ENCODE data around the gene CCDC146.

GRCh38 chr7:77216181-77216845, 93.9 kb downstream of the CCDC146 start:
- TF ChIP-seq POLR2AphosphoS5 (IDR thresholded peaks at IDR 0.05; ENCODE audit: borderline replicate concordance, low read depth, low read length) = no peak
- no peak for TF ChIP-seq EZH2 (IDR thresholded peaks at IDR 0.05)
- TF ChIP-seq FOXP2 (optimal IDR thresholded peaks at IDR 0.05; ENCODE audit: control extremely low read depth, extremely low read length, insufficient read depth) = no peak

Measured in SK-N-MC (cell line).